RWPE2 (cell line): ENCODE data around the gene C1orf21.

Source experiments
- ATAC-seq: fragments of 200-7000 bp; cut with Tn5 transposase; 3 replicates; pipeline ENCODE4 v1.9.1; 2021; ENCODE audit warnings: low read depth
- DNase-seq: peaks from one replicate; pipeline ENCODE4 v3.0.0-alpha.2; 2020; ENCODE audit warnings: low spot score
- H3K27ac ChIP-seq: fragments of 450-650 bp; 2 replicates; pipeline ENCODE4 v1.5.1; 2017; ENCODE audit warnings: mild to moderate bottlenecking; ENCODE audit not compliant: poor library complexity, severe bottlenecking
- H3K27me3 ChIP-seq: fragments of 250-450 bp; sonication (Bioruptor Pico); 2 replicates; pipeline ENCODE4 v1.5.1; 2021; ENCODE audit warnings: mild to moderate bottlenecking, moderate library complexity; ENCODE audit not compliant: insufficient read depth, poor library complexity, severe bottlenecking
- H3K36me3 ChIP-seq: fragments of 250-450 bp; sonication (Bioruptor Pico); 2 replicates; pipeline ENCODE4 v1.5.1; 2020; ENCODE audit warnings: low read depth, mild to moderate bottlenecking, moderate library complexity
- H3K4me1 ChIP-seq: fragments of 250-450 bp; sonication (Bioruptor Pico); 2 replicates; pipeline ENCODE4 v1.5.1; 2021; ENCODE audit warnings: mild to moderate bottlenecking, moderate library complexity; ENCODE audit not compliant: insufficient read depth, poor library complexity, severe bottlenecking
- H3K4me3 ChIP-seq: fragments of 250-450 bp; sonication (Bioruptor Pico); 2 replicates; pipeline ENCODE4 v1.5.1; 2021; ENCODE audit warnings: mild to moderate bottlenecking, moderate library complexity; ENCODE audit not compliant: severe bottlenecking
- H3K9me3 ChIP-seq: fragments of 250-450 bp; sonication (Bioruptor Pico); 2 replicates; pipeline ENCODE4 v1.5.1; 2021; ENCODE audit warnings: mild to moderate bottlenecking, moderate library complexity; ENCODE audit not compliant: severe bottlenecking
- CTCF ChIP-seq: fragments of 450-650 bp; IDR thresholded peaks from one replicate; pipeline ENCODE4 v1.5.1; 2017; ENCODE audit warnings: mild to moderate bottlenecking, moderate library complexity; ENCODE audit not compliant: poor library complexity, severe bottlenecking

The C1orf21 gene

GRCh38 chr1:184399192-184399847 lies 12.5 kb downstream of the C1orf21 start:
- H3K4me1 ChIP-seq, result peaks cover 1% of the 10 kb centered on the region
- H3K36me3 ChIP-seq, result no peaks in the 10 kb centered on the region
- no peak overlapping the region for H3K4me3 ChIP-seq
- no peaks in the 10 kb centered on the region for H3K27me3 ChIP-seq
- H3K27ac ChIP-seq, result no peak overlapping the region
- TF ChIP-seq CTCF, result no peak
- H3K9me3 ChIP-seq, result no peaks in the 10 kb centered on the region
- no peak for ATAC-seq
- DNase-seq, result no peak

- DNase-seq (no peak), ATAC-seq (no peak)
Observed at GRCh38 chr1:184403961-184404726, 17.3 kb downstream of the C1orf21 start.

GRCh38 chr1:184404727-184405027 lies 17.8 kb downstream of the C1orf21 start:
- no peaks in the 10 kb centered on the region for H3K27me3 ChIP-seq
- DNase-seq (no peak), ATAC-seq (no peak)
- no peaks in the 10 kb centered on the region for H3K9me3 ChIP-seq
- H3K4me1 ChIP-seq, result peaks cover 25% of the 10 kb centered on the region
- TF ChIP-seq CTCF, result no peak
- no peaks in the 10 kb centered on the region for H3K36me3 ChIP-seq
- H3K4me3 ChIP-seq, result no peak overlapping the region
- H3K27ac ChIP-seq, result no peak overlapping the region

More at GRCh38 chr1:184403961-184404726, 17.3 kb downstream of the C1orf21 start:
- Histone ChIP-seq H3K27ac (no peak overlapping the region), H3K4me3 (no peak overlapping the region), H3K4me1 (peaks cover 24% of the 10 kb centered on the region), H3K36me3 (no peaks in the 10 kb centered on the region), H3K9me3 (no peaks in the 10 kb centered on the region), H3K27me3 (no peaks in the 10 kb centered on the region)
- TF ChIP-seq CTCF, result no peak

- TF ChIP-seq CTCF, result no peak
- Histone ChIP-seq H3K27ac (no peak overlapping the region), H3K36me3 (no peaks in the 10 kb centered on the region), H3K4me3 (no peak overlapping the region), H3K4me1 (peaks cover 25% of the 10 kb centered on the region), H3K9me3 (no peaks in the 10 kb centered on the region), H3K27me3 (no peaks in the 10 kb centered on the region)
- DNase-seq (no peak), ATAC-seq (no peak)
Observed at GRCh38 chr1:184405094-184405800, 18.4 kb downstream of the C1orf21 start.
